ENCODE data around the gene PPM1J. TPM values are rescaled to one million over a fixed set of nuclear protein-coding genes. Genes with fewer than 3 reads are reported as not detected.
"Not testable (repeated sequence)": the region's sequence is repeated elsewhere in the genome, so short reads cannot be mapped to it uniquely, and the experiment has no call there.

Gene PPM1J
- total and polyA plus RNA-seq, 8 donors = 0.20 to 1.6 (median 0.87) TPM

GRCh38 chr1:112737573-112737972 lies 22.4 kb upstream of the PPM1J start:
- DNase-seq = no peak

GRCh38 chr1:112735752-112736151 lies 20.6 kb upstream of the PPM1J start:
- H3K4me3 ChIP-seq = no peak overlapping the region
- H3K27me3 ChIP-seq = no peaks in the 10 kb centered on the region
- no peak for TF ChIP-seq CTCF (IDR thresholded peaks at IDR 0.05)
- ATAC-seq (no peak), DNase-seq (no peak), FAIRE-seq (no peak)
- no peaks in the 10 kb centered on the region for H3K9me3 ChIP-seq
- 95 to 100% methylated on average over 1 of the region's 1 CpG for WGBS, 2 donors
- H3K27ac ChIP-seq = no peak overlapping the region
- no peaks in the 10 kb centered on the region for H3K36me3 ChIP-seq
- no peaks in the 10 kb centered on the region for H3K4me1 ChIP-seq
- intact Hi-C loops (cut with DNase I) = no loop called here

More at GRCh38 chr1:112737573-112737972, 22.4 kb upstream of the PPM1J start:
- Histone ChIP-seq H3K36me3 (no peaks in the 10 kb centered on the region), H3K27ac (no peak overlapping the region), H3K27me3 (peaks cover 0 to 3% (median 0%) of the 10 kb centered on the region in 4 donors), H3K4me1 (no peaks in the 10 kb centered on the region), H3K4me3 (no peak overlapping the region), H3K9me3 (no peaks in the 10 kb centered on the region)
- no peak for ATAC-seq
- no peak for TF ChIP-seq CTCF (IDR thresholded peaks at IDR 0.05)
- intact Hi-C loops (cut with DNase I) = no loop called here
- WGBS, 2 donors = 69 to 92% methylated on average over 3 of the region's 3 CpGs
- FAIRE-seq = no peak

- TF ChIP-seq CTCF (IDR thresholded peaks at IDR 0.05) = no peak
- FAIRE-seq = no peak
- H3K36me3 ChIP-seq = no peaks in the 10 kb centered on the region
- WGBS, 2 donors = 98 to 100% methylated on average over 1 of the region's 1 CpG
- H3K27ac ChIP-seq = no peak overlapping the region
- no peak overlapping the region for H3K4me3 ChIP-seq
- no peaks in the 10 kb centered on the region for H3K27me3 ChIP-seq
- no peak for ATAC-seq
- DNase-seq = no peak
- no peaks in the 10 kb centered on the region for H3K4me1 ChIP-seq
- intact Hi-C loops (cut with DNase I) = no loop called here
- no peaks in the 10 kb centered on the region for H3K9me3 ChIP-seq
Measured at GRCh38 chr1:112731451-112731850, 16.3 kb upstream of the PPM1J start.

GRCh38 chr1:112729909-112730308 lies 14.8 kb upstream of the PPM1J start:
- no peaks in the 10 kb centered on the region for H3K4me1 ChIP-seq
- H3K9me3 ChIP-seq = no peaks in the 10 kb centered on the region
- H3K36me3 ChIP-seq = no peaks in the 10 kb centered on the region
- intact Hi-C loops (cut with DNase I) = no loop called here
- TF ChIP-seq CTCF (IDR thresholded peaks at IDR 0.05) = no peak
- H3K27ac ChIP-seq = no peak overlapping the region
- no peak overlapping the region for H3K4me3 ChIP-seq
- FAIRE-seq = no peak
- WGBS, 2 donors = 55 to 69% methylated on average over 1 of the region's 1 CpG
- H3K27me3 ChIP-seq = no peaks in the 10 kb centered on the region
- no peak for ATAC-seq
- no peak for DNase-seq

GRCh38 chr1:112729011-112729410 lies 13.9 kb upstream of the PPM1J start:
- intact Hi-C loops (cut with DNase I); H3K9me3 ChIP-seq; FAIRE-seq; H3K4me3 ChIP-seq; H3K27ac ChIP-seq; H3K27me3 ChIP-seq; DNase-seq; ATAC-seq; H3K36me3 ChIP-seq; H3K4me1 ChIP-seq: not testable (repeated sequence)
- 59 to 62% methylated on average over 3 of the region's 3 CpGs for WGBS, 2 donors

GRCh38 chr1:112728306-112728971 lies 13.3 kb upstream of the PPM1J start:
- H3K36me3 ChIP-seq; ATAC-seq; intact Hi-C loops (cut with DNase I); H3K27me3 ChIP-seq; DNase-seq; H3K27ac ChIP-seq; H3K9me3 ChIP-seq; FAIRE-seq; H3K4me3 ChIP-seq; H3K4me1 ChIP-seq: not testable (repeated sequence)
- 88 to 92% methylated on average over 30 to 33 of the region's 33 CpGs for WGBS, 2 donors

Measured in pancreas (tissue), 10 donors.